Measurements from ENCODE around the gene RNF168. TPM values are rescaled to one million over a fixed set of nuclear protein-coding genes. Genes with fewer than 3 reads are reported as not detected.

RNF168 gene
- total RNA-seq, 1 experiment from 2014 or later = 65.5 TPM

GRCh38 chr3:196546537-196546936, 43.0 kb upstream of the RNF168 start:
- no peaks in the 10 kb centered on the region for H3K4me1 ChIP-seq (ENCODE audit: insufficient read depth, low read length)
- no peak overlapping the region for H3K23ac ChIP-seq (ENCODE audit: insufficient read length, low read depth, low read length)
- no peaks in the 10 kb centered on the region for H3K4me1 Mint-ChIP-seq
- H2BK20ac ChIP-seq (ENCODE audit: low read depth, low read length, poor library complexity, severe bottlenecking) = no peak overlapping the region
- H3K27me3 Mint-ChIP-seq (ENCODE audit: low read depth) = peaks cover 9% of the 10 kb centered on the region
- no peak overlapping the region for H2BK12ac ChIP-seq (ENCODE audit: insufficient read length, low read depth, low read length)
- no peak overlapping the region for H3K4me2 ChIP-seq (ENCODE audit: insufficient read depth, insufficient read length, low read length)
- no peak overlapping the region for H3K27ac Mint-ChIP-seq
- no peak overlapping the region for H4K91ac ChIP-seq (ENCODE audit: insufficient read length, low read depth, low read length)
- no peak overlapping the region for H3K56ac ChIP-seq (ENCODE audit: insufficient read length, low read depth, low read length)
- peaks cover 13 to 24% (median 19%) of the 10 kb centered on the region in 3 experiments for H3K36me3 Mint-ChIP-seq (ENCODE audit: insufficient read depth in 1 of 3, low read depth in 3 of 3)
- no peak overlapping the region for H3K9ac ChIP-seq (ENCODE audit: extremely low read depth, insufficient read length, low read length)
- H2BK120ac ChIP-seq (ENCODE audit: low read depth, low read length, poor library complexity, severe bottlenecking) = no peak overlapping the region
- H3K23me2 ChIP-seq (ENCODE audit: insufficient read length, low read depth, low read length, poor library complexity, severe bottlenecking) = no peaks in the 10 kb centered on the region
- H3K27ac ChIP-seq (ENCODE audit: insufficient read length, low read depth, low read length) = no peak overlapping the region
- H3K79me2 ChIP-seq (ENCODE audit: insufficient read depth, low read length) = no peaks in the 10 kb centered on the region
- H2AFZ ChIP-seq (ENCODE audit: low read length) = no peak overlapping the region
- no peak overlapping the region for H4K8ac ChIP-seq (replicated peaks; ENCODE audit: insufficient read length, low read depth, low read length)
- H3K4me3 Mint-ChIP-seq = no peak overlapping the region
- no CpG with 5 or more reads among the region's 5 CpGs for whole genome bisulfite sequencing (ENCODE audit: extremely low coverage, insufficient read length, low lambda C conversion rate)
- H3K4ac ChIP-seq (ENCODE audit: low read depth, low read length) = no peak overlapping the region
- no peak for DNase-seq
- H3K9me3 Mint-ChIP-seq = peaks cover 46 to 51% of the 10 kb centered on the region in 2 experiments
- no peaks in the 10 kb centered on the region for H3K9me3 ChIP-seq (ENCODE audit: control insufficient read depth, low read depth, low read length)
- no peak overlapping the region for H2BK15ac ChIP-seq (ENCODE audit: low read depth, low read length)
- H3T11ph ChIP-seq (ENCODE audit: low read length) = no peak overlapping the region
- H3K18ac ChIP-seq (ENCODE audit: insufficient read length, low read depth, low read length) = no peak overlapping the region
- H3K27me3 ChIP-seq (ENCODE audit: insufficient read depth, low read length) = no peaks in the 10 kb centered on the region
- no peaks in the 10 kb centered on the region for H3K79me1 ChIP-seq (ENCODE audit: insufficient read depth, low read depth, low read length, poor library complexity, severe bottlenecking)
- H4K20me1 ChIP-seq (ENCODE audit: control insufficient read depth, insufficient read depth, insufficient read length) = no peaks in the 10 kb centered on the region
- H4K5ac ChIP-seq (ENCODE audit: insufficient read length, low read depth, low read length) = no peak overlapping the region
- TF ChIP-seq, protein P1, sequence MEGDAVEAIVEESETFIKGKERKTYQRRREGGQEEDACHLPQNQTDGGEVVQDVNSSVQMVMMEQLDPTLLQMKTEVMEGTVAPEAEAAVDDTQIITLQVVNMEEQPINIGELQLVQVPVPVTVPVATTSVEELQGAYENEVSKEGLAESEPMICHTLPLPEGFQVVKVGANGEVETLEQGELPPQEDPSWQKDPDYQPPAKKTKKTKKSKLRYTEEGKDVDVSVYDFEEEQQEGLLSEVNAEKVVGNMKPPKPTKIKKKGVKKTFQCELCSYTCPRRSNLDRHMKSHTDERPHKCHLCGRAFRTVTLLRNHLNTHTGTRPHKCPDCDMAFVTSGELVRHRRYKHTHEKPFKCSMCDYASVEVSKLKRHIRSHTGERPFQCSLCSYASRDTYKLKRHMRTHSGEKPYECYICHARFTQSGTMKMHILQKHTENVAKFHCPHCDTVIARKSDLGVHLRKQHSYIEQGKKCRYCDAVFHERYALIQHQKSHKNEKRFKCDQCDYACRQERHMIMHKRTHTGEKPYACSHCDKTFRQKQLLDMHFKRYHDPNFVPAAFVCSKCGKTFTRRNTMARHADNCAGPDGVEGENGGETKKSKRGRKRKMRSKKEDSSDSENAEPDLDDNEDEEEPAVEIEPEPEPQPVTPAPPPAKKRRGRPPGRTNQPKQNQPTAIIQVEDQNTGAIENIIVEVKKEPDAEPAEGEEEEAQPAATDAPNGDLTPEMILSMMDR (conservative IDR thresholded peaks at IDR 0.05) = no peak
- no peak overlapping the region for H2BK5ac ChIP-seq (ENCODE audit: insufficient read length, low read length)
- no peak overlapping the region for H2AK5ac ChIP-seq (ENCODE audit: insufficient read length, low read length)
- no peak overlapping the region for H3K14ac ChIP-seq (ENCODE audit: insufficient read depth, low read length)

All from H9 (cell line).